Calu3 (cell line): ENCODE results near the gene MTMR6. TPM values are rescaled to one million over a fixed set of nuclear protein-coding genes. Genes with fewer than 3 reads are reported as not detected.

ENCODE experiments used
- BruUV-seq: library from RNA; stranded (reverse); fragments of 400-500 nt; replicated peaks from 2 replicates; lab custom pipeline; 2021; lab: Mats Ljungman, UMichigan
- CTCF ChIA-PET: fragments of 300-600 bp; sonication (Branson Sonifier 250); formaldehyde crosslinking; loops from one replicate; lab custom pipeline; 2022; ENCODE audit warnings: antibody characterized with exemption; lab: Charles Lee
- DNase-seq: peaks from one replicate; pipeline ENCODE4 v3.0.0; 2022
- H3K27ac Mint-ChIP-seq: one replicate; pipeline ENCODE4 v1.8.0; 2022; ENCODE audit warnings: mixed read lengths; ENCODE audit not compliant: unreplicated experiment
- H3K27me3 Mint-ChIP-seq: one replicate; pipeline ENCODE4 v1.8.0; 2022; ENCODE audit warnings: mixed read lengths; ENCODE audit not compliant: unreplicated experiment
- H3K36me3 Mint-ChIP-seq: one replicate; pipeline ENCODE4 v1.8.0; 2022; ENCODE audit warnings: mild to moderate bottlenecking, moderate library complexity, mixed read lengths; ENCODE audit not compliant: insufficient read depth, unreplicated experiment
- H3K4me1 Mint-ChIP-seq: one replicate; pipeline ENCODE4 v1.8.0; 2022; ENCODE audit warnings: mild to moderate bottlenecking, low read depth, mixed read lengths; ENCODE audit not compliant: unreplicated experiment
- H3K4me3 Mint-ChIP-seq: one replicate; pipeline ENCODE4 v1.8.0; 2022; ENCODE audit warnings: mild to moderate bottlenecking, low read depth, moderate library complexity, mixed read lengths; ENCODE audit not compliant: unreplicated experiment
- H3K9me3 Mint-ChIP-seq: one replicate; pipeline ENCODE4 v1.8.0; 2022; ENCODE audit warnings: low read depth, mixed read lengths; ENCODE audit not compliant: unreplicated experiment
- CTCF ChIP-seq: fragments of 200-600 bp; IDR thresholded peaks from one replicate; pipeline ENCODE4 v1.8.0; 2022; ENCODE audit warnings: antibody characterized with exemption; ENCODE audit not compliant: unreplicated experiment
- intact Hi-C: fragments of 100-400 bp; cut with micrococcal nuclease; formaldehyde crosslinking; loops from one replicate; pipeline ENCODE4 v1.10.0; 2022; ENCODE audit not compliant: unreplicated experiment
- total RNA-seq: library from RNA; stranded (reverse); gene quantifications from 2 replicates; pipeline ENCODE4 v1.2.3, GENCODE V29; 2022

MTMR6 gene
- total RNA-seq, 1 experiment from 2014 or later: 7.1 TPM

DNA sequence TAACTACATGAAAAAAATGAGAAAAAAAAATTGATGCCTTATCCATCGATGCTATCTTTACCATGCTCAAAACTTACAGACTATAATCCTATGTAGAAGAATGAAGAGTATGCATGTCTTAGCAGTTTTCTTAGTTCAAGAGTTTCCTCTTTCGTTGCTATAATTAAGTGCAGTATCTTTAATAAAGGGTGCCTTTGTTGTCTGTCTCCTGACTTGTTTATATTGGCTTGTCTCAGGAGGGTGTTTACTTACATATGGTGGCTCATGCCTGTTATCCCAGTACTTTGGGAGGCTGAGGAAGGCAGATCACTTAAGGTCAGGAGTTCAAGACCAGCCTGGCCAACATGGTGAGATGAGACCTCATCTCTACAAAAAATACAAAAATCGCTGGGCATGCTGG, 44.3 kb downstream of the MTMR6 start:
- Mint-ChIP-seq H3K36me3 (no peaks in the 10 kb centered on the region), H3K27ac (no peak overlapping the region)
- no peak for TF ChIP-seq CTCF

GRCh38 chr13:25241007-25241406, 46.3 kb downstream of the MTMR6 start:
- Mint-ChIP-seq H3K27ac (no peak overlapping the region), H3K27me3 (no peaks in the 10 kb centered on the region), H3K4me3 (no peak overlapping the region), H3K4me1 (no peaks in the 10 kb centered on the region), H3K36me3 (no peaks in the 10 kb centered on the region), H3K9me3 (no peaks in the 10 kb centered on the region)
- TF ChIP-seq CTCF: no peak
- CTCF ChIA-PET: interaction anchor here (0.6 kb wide), 1 partner anchor 28 kb away, joined by 4 read pairs; no protein-coding TSS in a partner anchor
- intact Hi-C loops: no loop called here
- no TSS peak for BruUV-seq
- no peak for DNase-seq

More for the DNA sequence above, 44.3 kb downstream of the MTMR6 start:
- Mint-ChIP-seq H3K9me3 (no peaks in the 10 kb centered on the region), H3K4me1 (no peaks in the 10 kb centered on the region), H3K27me3 (no peaks in the 10 kb centered on the region), H3K4me3 (no peak overlapping the region)
- CTCF ChIA-PET: no interaction called here
- no TSS peak for BruUV-seq
- intact Hi-C loops: no loop called here
- DNase-seq: no peak

GRCh38 chr13:25237083-25237482, 50.2 kb downstream of the MTMR6 start:
- CTCF ChIA-PET: no interaction called here
- no peak for TF ChIP-seq CTCF
- Mint-ChIP-seq H3K4me1 (peaks cover 12% of the 10 kb centered on the region), H3K36me3 (no peaks in the 10 kb centered on the region), H3K4me3 (no peak overlapping the region), H3K9me3 (no peaks in the 10 kb centered on the region), H3K27ac (no peak overlapping the region), H3K27me3 (no peaks in the 10 kb centered on the region)
- intact Hi-C loops: no loop called here
- BruUV-seq: no TSS peak
- no peak for DNase-seq

GRCh38 chr13:25233861-25234260, 53.4 kb downstream of the MTMR6 start:
- no peaks in the 10 kb centered on the region for H3K9me3 Mint-ChIP-seq
- no peak overlapping the region for H3K4me3 Mint-ChIP-seq
- intact Hi-C loops: loop anchor here (5.0 kb wide), 1 partner anchor 53 kb away; the partner anchor contains the start of gene MTMR6
- no peak overlapping the region for H3K27ac Mint-ChIP-seq
- TF ChIP-seq CTCF: no peak
- BruUV-seq: no TSS peak
- peaks cover 12% of the 10 kb centered on the region for H3K4me1 Mint-ChIP-seq
- no peaks in the 10 kb centered on the region for H3K36me3 Mint-ChIP-seq
- H3K27me3 Mint-ChIP-seq: peaks cover 22% of the 10 kb centered on the region
- CTCF ChIA-PET: no interaction called here
- DNase-seq: no peak
